GM23338 (cell line): ENCODE data around the gene PCDHGA1.

ENCODE experiments used
- CTCF ChIP-seq, 2 experiments: fragments of 200-600 bp in 1 of 2; sonication (generic) in 1 of 2; conservative IDR thresholded peaks; 2 replicates each; pipeline versions ENCODE4 v1.5.1 to v1.6.1; 2016 to 2017; ENCODE audit warnings: antibody characterized with exemption in 2 of 2, low read depth in 2 of 2, mild to moderate bottlenecking in 2 of 2, moderate library complexity in 1 of 2
- EZH2 ChIP-seq: fragments of 200-600 bp; sonication (generic); IDR thresholded peaks from one replicate; pipeline ENCODE4 v1.8.0; 2017; ENCODE audit warnings: antibody characterized with exemption, mild to moderate bottlenecking, low read depth; ENCODE audit not compliant: unreplicated experiment
- POLR2AphosphoS5 ChIP-seq: IDR thresholded peaks from 2 replicates; pipeline ENCODE4 v1.6.1; 2016; ENCODE audit warnings: antibody characterized with exemption, low read depth
- REST ChIP-seq: IDR thresholded peaks from one replicate; pipeline ENCODE4 v1.6.1; 2018; ENCODE audit warnings: antibody characterized with exemption; ENCODE audit not compliant: unreplicated experiment
- ZNF114 ChIP-seq: fragments of 250-450 bp; sonication (Bioruptor Pico); IDR thresholded peaks from 2 replicates; pipeline ENCODE4 v1.5.0; 2020; ENCODE audit warnings: mild to moderate bottlenecking, moderate library complexity

GRCh38 chr5:141399555-141400258, 69.4 kb downstream of the PCDHGA1 start:
- TF ChIP-seq CTCF (conservative IDR thresholded peaks at IDR 0.05; ENCODE audit: low read depth in 2 of 2) (no peak), EZH2 (no peak), REST (no peak), POLR2AphosphoS5 (no peak), ZNF114 (CRISPR knock-in tag) (no peak)
